Activated gamma-delta T cell treated with anti-CD3 and anti-CD28 coated beads, Interleukin-2, amount 50 U/mL, for 16 hours (primary cell): Measurements from ENCODE around the gene KCNAB2.

Experiments used
- DNase-seq: peaks from one replicate; pipeline ENCODE4 v3.0.0-alpha.2; 2020; ENCODE audit warnings: low read depth

Gene KCNAB2

GRCh38 chr1:6082430-6082971, 36.8 kb downstream of the KCNAB2 start:
- no peak for DNase-seq

DNA sequence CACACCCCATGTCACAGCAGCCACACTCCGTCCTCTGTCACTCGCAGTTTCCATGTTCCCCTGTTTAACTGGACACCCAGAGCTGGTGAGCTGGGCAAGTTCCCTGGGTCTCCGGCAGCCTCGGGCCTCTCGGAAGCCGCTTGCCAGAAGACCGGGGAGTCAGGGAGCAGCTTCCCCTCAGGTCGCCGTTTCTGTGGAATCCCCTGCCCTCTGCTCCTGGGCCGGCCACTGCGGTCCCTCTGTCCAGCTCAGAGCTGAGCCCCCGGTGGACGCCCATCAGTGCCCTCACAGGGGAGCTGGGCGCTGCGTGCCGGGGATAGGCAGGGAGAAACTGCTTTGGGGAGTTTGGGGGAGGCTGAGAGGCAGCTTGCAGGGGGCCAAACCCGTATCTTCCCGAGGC, 37.7 kb downstream of the KCNAB2 start:
- no peak for DNase-seq

DNA sequence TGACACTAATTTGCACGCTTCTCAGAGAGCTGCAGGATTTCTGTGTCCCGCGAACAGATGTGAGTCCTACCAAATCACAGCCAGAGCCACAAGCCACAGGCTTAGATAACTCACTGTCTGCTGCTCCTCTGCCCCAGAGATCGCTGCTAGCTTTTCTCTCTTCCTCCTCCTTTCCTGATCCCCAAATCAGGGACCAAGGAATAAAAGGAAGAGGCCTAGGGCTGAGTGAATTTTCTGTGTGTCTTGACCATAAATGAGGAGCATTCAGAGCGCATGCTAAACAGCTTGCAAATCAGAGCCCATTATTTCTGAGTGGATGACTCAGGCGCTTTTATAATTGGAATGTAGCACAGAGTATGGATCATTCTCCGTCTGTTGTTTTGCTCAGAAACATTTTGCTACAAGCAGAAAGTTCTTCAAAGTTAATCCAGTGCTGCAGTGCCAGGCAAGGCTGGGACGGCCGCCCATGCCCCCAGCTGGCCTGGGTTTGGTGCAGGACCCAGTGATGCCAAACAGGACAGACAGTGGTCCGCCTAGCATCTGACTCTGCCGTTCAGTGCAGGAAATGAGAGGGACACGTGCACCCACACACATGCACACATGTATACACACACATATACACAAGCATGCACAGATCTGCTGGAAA, 38.2 kb downstream of the KCNAB2 start:
- no peak for DNase-seq

DNA sequence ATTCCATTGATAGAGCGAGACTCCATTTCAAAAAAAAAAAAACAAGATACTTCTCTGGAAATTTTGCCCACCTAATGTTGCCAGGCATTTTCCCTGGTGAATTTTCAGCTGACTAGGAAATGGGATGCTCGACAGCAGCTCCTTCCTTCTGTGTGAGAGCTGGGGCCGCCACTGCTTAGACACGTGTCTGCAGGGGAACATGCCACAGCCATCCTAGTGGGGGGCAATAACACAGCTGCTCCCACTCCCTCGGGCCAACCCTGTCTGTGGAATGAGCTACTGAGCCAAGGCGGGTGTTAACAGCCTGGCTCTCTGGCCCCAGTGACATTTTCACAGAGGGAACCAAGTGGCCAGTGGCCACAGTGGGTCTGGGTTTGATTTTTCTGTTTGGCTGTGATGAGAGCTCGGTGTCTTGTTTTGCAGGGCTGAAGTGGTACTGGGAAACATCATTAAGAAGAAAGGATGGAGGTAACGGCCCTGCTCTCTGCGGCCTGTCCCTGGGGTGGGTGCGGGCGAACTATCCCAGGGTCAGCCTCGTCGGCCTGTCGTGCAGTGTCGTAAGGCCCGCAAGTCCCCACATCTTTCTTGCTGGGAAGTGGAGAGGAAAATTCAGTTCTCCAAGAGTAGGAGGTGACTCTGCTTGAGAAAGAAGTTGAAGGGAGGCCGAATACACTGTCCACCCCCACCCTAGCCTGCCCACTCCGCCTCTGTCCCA, 39.2 kb downstream of the KCNAB2 start:
- no peak for DNase-seq

DNA sequence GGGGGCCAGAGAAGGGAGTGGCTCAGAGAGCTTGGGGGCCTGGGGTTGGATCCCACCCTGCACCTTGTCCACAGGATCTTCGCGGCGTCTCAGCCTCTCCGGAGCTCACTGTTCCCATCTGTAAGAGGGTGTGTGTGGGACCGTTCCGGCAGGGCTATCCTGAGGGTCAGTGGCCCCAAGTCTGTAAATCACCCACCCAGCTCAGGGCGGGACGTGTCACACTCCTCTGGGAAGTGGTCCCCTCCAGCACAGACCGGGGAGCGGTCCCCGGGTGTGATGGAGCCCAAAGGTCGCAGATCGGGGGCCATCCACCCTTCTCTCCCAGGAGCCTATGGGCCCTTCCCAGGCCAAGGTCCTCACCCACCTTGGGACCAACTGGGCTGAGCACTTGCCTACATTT, 40.0 kb downstream of the KCNAB2 start:
- no peak for DNase-seq

DNA sequence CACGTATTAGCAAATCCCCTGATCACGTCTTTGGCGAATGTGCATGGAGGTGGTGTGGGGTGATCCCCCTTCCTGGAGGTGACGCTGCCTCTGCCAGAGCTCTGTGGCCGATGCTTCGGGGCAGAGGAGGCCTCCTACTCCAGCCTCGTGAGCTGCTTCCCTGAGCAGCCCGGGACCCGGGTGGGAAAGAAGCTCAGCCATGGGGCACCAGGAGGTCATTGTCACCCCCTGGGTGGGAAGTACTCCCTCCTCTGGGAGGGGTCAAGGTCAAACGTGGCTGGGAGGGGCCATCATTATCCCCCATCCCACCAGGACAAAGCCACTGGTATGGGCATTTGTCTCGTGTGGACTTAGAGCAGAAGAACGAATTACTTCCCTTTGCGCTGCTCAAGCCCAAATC, 40.7 kb downstream of the KCNAB2 start:
- DNase-seq = no peak

DNA sequence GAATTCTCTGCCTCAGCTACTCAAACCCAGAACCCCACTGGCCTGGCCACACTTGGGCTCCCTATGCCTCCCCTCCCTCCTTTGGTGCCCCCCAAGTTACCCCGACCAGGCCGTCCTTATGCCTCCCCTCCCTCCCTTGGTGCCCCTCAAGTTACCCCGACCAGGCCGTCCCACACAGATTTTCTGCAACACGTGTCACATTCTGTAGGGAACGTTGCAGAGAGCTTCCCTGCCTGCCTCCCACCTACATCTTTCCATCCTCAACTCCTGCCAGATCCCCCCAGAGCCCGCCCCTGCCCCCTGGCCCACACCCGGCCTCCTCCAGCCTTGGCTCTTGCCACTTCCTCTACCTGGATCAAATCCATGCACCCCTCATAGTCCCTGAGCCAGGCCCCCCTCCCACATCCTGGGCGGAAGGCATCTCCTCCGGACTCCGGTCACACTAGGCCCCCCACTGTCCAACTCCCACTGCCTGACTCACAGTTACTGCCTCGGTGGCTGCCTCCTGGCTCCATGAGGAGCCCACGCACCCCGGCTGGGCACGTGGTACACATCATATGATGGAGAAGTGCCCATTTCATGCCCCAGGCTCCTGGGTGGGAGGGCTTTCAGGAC, 41.2 kb downstream of the KCNAB2 start:
- no peak for DNase-seq

GRCh38 chr1:6087377-6087772, 41.7 kb downstream of the KCNAB2 start:
- DNase-seq = no peak

DNA sequence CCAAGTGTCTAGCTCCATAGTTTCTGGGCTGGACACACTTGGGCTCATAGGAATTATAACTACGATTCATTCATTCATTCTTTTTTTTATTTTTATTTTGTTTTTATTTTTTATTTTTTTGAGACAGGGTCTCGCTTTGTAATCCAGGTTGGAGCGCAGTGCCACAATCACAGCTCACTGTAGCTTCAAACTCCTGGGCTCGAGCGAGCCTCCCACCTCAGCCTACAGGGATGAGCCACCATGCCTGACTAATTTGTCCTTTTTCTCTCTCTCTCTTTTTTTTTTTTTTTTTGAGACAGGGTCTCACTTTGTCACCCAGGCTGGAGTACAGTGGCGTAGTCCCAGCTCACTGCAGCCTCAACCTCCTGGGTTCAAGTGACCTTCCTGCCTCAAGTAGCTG, 42.3 kb downstream of the KCNAB2 start:
- no peak for DNase-seq

DNA sequence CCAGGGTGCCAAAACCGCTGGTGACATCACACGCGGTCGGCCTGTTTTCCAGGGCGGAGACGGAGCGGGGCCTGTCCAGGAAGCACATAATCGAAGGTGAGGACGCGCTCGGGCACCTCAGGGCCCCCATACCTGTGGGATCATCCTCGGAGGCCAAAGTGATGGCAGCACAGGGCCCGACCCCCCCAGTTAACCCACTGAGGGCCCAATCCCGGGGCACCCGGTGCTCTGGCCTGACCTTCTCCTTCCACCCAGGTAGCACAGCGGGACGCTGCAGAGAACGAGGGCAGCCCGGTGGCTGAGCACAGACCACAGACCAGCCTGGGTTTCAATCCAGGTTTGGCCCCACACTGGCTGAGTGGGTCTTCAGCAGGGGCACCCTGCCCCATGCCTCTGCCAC, 43.3 kb downstream of the KCNAB2 start:
- DNase-seq = no peak

GRCh38 chr1:6090288-6090687, 44.6 kb downstream of the KCNAB2 start:
- DNase-seq = no peak

DNA sequence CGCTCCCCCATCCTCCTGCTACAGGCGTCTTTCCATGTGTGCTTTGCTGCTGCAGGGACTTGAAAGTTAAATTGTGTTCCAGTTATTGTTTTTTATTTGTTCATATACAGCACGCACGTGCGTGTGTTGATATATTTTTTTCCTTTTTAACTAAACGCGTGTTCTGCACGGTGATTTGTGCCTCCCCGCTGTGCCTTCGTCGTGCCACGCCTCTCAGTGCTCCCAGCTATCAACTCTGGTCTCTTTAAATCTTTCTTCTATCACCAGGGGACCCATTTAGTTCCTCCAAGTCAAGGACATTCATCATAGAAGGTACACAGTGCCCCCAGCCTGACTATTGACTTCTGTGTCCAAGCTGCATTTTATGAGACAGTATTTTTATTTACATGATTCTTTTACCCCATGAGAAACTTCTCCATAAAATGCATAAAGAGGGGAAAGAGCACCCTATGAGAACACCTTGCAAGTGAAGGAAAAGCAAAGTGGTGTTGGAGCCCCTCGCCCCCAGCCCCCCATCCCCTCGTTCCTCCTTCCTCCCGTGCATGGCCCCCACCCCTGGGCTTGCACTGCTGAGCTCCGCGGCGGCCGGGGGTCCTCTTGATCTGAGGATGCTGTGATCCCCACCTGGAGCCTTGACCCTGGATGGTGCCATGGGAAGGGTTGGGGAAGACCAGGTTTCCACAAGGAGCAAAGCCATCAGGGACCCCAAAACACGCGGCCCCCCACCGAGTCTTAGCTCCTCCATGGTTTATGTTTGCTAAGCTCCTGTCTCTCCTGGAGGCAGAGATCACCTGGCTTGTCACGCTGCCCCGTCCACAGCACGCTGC, 45.5 kb downstream of the KCNAB2 start:
- no peak for DNase-seq

DNA sequence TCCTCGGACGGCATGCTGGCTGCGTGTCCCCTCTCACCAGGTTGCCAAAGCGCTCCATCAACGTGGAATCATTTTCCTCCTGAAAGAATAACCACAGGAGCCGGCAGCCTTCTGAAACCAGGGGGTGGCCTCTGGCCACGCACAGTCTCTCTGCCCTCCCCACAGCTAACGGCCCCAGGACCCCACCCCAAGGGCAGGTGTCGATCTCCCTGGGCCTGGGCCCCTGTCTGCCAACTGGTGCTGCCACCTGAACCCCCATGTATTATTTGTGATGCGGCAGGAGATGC, 46.1 kb downstream of the KCNAB2 start:
- DNase-seq = no peak

- DNase-seq = no peak
These were observed 46.5 kb downstream of the KCNAB2 start for GRCh38 chr1:6092211-6092610.

DNA sequence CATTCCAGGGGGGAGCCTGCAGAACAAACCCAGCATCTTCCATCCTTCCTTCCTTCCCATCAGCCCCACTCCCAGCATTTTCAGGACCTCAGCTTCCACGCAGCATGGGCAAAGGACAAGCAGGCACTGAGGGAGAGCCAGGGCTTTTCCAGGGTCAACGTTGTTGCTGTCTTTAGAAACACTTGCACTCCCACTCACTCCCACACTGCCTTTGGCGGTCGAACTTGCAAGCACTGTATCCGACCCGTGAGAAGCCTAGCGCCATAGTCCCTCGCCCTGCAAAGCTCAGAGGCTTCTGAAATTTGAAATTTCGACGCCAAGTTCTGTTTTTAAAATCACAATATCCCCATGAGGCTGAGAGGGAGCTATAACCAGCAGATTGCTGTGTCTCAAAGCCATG, 47.4 kb downstream of the KCNAB2 start:
- no peak for DNase-seq

- DNase-seq = no peak
These were observed 47.9 kb downstream of the KCNAB2 start for GRCh38 chr1:6093611-6094010.

- DNase-seq = no peak
These were observed 48.6 kb downstream of the KCNAB2 start for GRCh38 chr1:6094246-6094645.

- DNase-seq = no peak
These were observed 49.3 kb downstream of the KCNAB2 start for GRCh38 chr1:6094801-6095505.

GRCh38 chr1:6095511-6096242, 50.0 kb downstream of the KCNAB2 start:
- no peak for DNase-seq

- no peak for DNase-seq
These were observed 50.8 kb downstream of the KCNAB2 start for GRCh38 chr1:6096243-6097116.
